Brain microvascular endothelial cell (primary cell): Measurements from ENCODE around the gene LEPR.
"Not testable (repeated sequence)": the region's sequence is repeated elsewhere in the genome, so short reads cannot be mapped to it uniquely, and the experiment has no call there.

Experiments used
- DNase-seq: peaks from one replicate; pipeline ENCODE4 v3.0.0-alpha.2; 2020
- H3K27ac ChIP-seq: fragments of 250-450 bp; sonication (Bioruptor Pico); 2 replicates; pipeline ENCODE4 v1.5.1; 2020; ENCODE audit warnings: mild to moderate bottlenecking, moderate library complexity
- H3K27me3 ChIP-seq: fragments of 250-450 bp; sonication (Bioruptor Pico); replicated peaks from 2 replicates; pipeline ENCODE4 v1.5.1; 2020; ENCODE audit warnings: mild to moderate bottlenecking
- H3K36me3 ChIP-seq: fragments of 250-450 bp; sonication (Bioruptor Pico); replicated peaks from 2 replicates; pipeline ENCODE4 v1.5.1; 2020; ENCODE audit warnings: mild to moderate bottlenecking
- H3K4me3 ChIP-seq: 2 replicates; pipeline ENCODE4 v1.5.1; 2011; ENCODE audit warnings: low read depth, mild to moderate bottlenecking, control low read depth, low read length, moderate library complexity
- in situ Hi-C: cut with HindIII; loops from 2 replicates; pipeline ENCODE4 v1.10.0; 2017; ENCODE audit warnings: low sequenced_read_pairs, low pct_ligation_motif_present
- TF ChIP-seq, protein P1 (sequence below): IDR thresholded peaks from 2 replicates; pipeline ENCODE4 v1.5.1; 2011; ENCODE audit warnings: low read depth, mild to moderate bottlenecking, moderate library complexity, low read length, control low read depth, inconsistent platforms; ENCODE audit errors: missing control alignments

Gene LEPR

DNA sequence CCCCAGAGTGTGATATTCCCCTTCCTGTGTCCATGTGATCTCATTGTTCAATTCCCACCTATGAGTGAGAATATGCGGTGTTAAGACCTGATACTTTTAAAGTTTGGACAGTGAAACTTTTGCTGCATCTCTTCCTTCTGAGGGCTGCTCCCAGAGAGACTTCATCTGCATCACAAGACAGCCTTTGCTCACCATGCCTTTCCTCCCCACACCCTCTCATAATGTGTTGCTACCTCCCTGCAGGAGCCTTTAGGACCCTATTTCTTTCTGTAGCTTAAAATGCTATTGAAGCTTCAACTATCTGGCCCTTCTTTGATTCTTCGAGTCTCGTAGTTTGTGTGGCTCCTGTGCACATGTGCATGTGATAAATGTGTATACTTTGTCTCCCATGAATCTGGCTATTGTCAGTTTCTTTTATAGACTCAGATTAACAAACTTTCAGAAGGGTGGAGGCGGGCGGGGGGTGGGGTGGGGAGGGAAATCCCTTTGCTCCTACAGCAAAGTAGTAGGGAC lies 23.7 kb downstream of the LEPR start:
- TF ChIP-seq, protein P1, sequence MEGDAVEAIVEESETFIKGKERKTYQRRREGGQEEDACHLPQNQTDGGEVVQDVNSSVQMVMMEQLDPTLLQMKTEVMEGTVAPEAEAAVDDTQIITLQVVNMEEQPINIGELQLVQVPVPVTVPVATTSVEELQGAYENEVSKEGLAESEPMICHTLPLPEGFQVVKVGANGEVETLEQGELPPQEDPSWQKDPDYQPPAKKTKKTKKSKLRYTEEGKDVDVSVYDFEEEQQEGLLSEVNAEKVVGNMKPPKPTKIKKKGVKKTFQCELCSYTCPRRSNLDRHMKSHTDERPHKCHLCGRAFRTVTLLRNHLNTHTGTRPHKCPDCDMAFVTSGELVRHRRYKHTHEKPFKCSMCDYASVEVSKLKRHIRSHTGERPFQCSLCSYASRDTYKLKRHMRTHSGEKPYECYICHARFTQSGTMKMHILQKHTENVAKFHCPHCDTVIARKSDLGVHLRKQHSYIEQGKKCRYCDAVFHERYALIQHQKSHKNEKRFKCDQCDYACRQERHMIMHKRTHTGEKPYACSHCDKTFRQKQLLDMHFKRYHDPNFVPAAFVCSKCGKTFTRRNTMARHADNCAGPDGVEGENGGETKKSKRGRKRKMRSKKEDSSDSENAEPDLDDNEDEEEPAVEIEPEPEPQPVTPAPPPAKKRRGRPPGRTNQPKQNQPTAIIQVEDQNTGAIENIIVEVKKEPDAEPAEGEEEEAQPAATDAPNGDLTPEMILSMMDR, result no peak
- Histone ChIP-seq H3K27ac (no peak overlapping the region), H3K4me3 (no peak overlapping the region), H3K36me3 (no peaks in the 10 kb centered on the region), H3K27me3 (no peaks in the 10 kb centered on the region)
- in situ Hi-C loops, result no loop called here
- DNase-seq, result no peak

DNA sequence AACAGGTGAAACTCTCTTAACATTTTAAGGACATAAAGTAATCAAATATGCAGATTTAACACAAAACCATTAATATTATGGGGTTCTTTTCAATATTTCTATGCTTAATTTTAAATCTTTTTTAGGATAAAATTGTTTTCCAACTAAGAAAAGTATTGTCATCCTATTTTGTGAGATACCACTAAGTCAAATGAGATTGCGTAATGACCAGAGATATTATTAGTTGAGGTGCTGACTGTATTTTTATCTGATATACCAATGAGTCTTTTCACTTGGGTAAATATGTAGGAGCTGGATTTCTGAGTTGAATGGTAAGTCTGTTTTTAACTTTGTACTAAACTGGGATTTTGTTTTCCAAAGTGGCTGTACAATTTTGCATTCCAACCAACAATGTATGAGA lies 25.4 kb downstream of the LEPR start:
- no peak overlapping the region for H3K27ac ChIP-seq
- no peaks in the 10 kb centered on the region for H3K36me3 ChIP-seq
- TF ChIP-seq, protein P1, result no peak
- in situ Hi-C loops, result no loop called here
- no peak overlapping the region for H3K4me3 ChIP-seq
- DNase-seq, result no peak
- H3K27me3 ChIP-seq, result no peaks in the 10 kb centered on the region

DNA sequence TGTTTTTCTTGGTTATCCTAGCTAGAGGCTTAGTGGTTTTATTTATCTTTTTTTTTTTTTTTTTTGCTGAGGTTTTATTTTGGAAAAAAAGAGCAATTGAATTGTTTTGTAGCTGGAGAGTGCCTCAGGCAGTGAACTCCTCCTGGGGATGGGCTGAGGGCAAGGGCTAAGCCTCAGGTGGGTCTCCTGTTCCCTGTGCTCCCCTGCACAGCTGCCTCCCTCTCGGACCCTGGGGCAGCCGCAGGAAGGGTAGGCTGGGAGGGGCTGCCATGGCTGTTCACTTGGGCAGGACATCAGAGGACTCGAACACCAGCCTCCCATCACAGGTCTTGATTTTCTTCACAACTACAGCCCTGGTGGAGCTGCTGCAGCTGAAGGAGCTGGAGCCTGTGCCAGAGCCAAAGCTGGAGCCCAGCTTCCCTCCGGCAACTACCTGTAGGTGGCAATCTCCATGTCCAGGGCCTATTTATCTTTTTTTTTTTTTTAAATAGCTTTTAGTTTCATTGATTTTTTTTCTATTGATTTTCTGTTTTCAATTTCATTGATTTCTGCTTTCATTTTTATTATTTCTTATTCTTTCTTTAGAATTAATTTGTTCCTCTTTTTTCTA lies 28.9 kb downstream of the LEPR start:
- in situ Hi-C loops, result no loop called here
- no peaks in the 10 kb centered on the region for H3K36me3 ChIP-seq
- no peak for DNase-seq
- TF ChIP-seq, protein P1, result peak; percentile 44
- no peaks in the 10 kb centered on the region for H3K27me3 ChIP-seq
- H3K4me3 ChIP-seq, result no peak overlapping the region
- H3K27ac ChIP-seq, result no peak overlapping the region

DNA sequence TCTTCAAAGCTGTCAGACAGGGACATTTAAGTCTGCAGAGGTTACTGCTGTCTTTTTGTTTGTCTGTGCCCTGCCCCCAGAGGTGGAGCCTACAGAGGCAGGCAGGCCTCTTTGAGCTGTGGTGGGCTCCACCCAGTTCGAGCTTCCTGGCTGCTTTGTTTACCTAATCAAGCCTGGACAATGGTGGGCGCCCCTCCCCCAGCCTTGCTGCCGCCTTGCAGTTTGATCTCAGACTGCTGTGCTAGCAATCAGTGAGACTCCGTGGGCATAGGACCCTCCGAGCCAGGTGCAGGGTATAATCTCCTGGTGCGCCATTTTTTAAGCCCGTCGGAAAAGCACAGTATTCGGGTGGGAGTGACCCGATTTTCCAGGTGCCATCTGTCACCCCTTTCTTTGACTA lies 35.2 kb downstream of the LEPR start:
- H3K4me3 ChIP-seq, H3K36me3 ChIP-seq, H3K27me3 ChIP-seq, DNase-seq, in situ Hi-C loops, H3K27ac ChIP-seq: not testable (repeated sequence)

DNA sequence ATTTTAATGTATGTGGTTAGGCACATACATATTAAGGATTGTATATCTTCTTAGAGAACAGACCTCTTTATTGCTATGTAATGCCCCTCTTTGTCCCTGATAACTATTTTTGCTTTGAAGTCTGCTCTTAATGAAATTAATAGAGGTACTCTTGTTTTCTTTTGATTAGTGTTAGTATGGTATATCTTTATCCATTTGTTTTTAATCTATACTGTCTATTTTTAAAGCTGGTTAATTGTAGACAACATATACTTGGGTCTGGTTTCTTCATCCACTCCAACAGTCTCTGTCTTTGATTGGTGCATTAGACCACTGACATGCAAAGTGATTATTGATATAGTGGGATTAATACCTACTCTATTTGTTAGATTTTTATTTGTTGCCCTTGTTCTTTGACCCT lies 36.0 kb downstream of the LEPR start:
- Histone ChIP-seq H3K27me3 (no peaks in the 10 kb centered on the region), H3K4me3 (no peak overlapping the region), H3K27ac (no peak overlapping the region), H3K36me3 (no peaks in the 10 kb centered on the region)
- TF ChIP-seq, protein P1, result no peak
- no peak for DNase-seq
- in situ Hi-C loops, result no loop called here

DNA sequence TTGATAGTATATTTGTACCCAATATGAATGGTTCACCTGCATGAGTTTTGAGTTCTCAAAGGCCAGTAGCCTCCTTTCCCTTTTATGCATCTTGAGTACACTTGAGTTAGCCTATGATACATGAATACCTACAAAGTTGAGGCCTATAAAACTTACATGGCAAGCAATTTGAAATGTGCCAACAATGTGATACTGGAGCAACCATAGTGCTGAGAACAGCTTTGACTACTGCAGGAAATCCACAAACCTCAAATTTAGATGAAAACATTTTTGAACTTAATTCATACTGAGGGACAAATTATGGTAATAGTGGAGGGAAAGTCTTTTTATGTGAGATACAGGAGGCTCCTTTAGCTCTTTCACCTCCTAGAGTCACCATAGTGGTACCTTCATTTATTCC lies 37.4 kb downstream of the LEPR start:
- H3K36me3 ChIP-seq, result no peaks in the 10 kb centered on the region
- H3K27ac ChIP-seq, result no peak overlapping the region
- DNase-seq, result no peak
- TF ChIP-seq, protein P1, result no peak
- H3K4me3 ChIP-seq, result no peak overlapping the region
- in situ Hi-C loops, result no loop called here
- H3K27me3 ChIP-seq, result no peaks in the 10 kb centered on the region
